CD4-positive, alpha-beta T cell (primary cell): ENCODE results near the gene GRID1. TPM values are rescaled to one million over a fixed set of nuclear protein-coding genes. Genes with fewer than 3 reads are reported as not detected.

Experiments used
- ATAC-seq: fragments of 200-7000 bp; cut with Tn5 transposase; one replicate; pipeline ENCODE4 v1.10.0; 2022; ENCODE audit warnings: mild to moderate bottlenecking; ENCODE audit not compliant: poor library complexity
- CTCF ChIA-PET: fragments of 350-600 bp; sonication (Branson Sonifier 250); formaldehyde crosslinking; loops from one replicate; lab custom pipeline; 2021; ENCODE audit warnings: antibody characterized with exemption, inconsistent platforms; lab: Charles Lee
- POLR2A ChIA-PET: fragments of 350-600 bp; sonication (Branson Sonifier 250); formaldehyde crosslinking; loops from one replicate; lab custom pipeline; 2021; ENCODE audit warnings: antibody characterized with exemption, inconsistent platforms; lab: Charles Lee
- DNase-seq, 14 experiments: peaks; one replicate each; pipeline ENCODE4 v3.0.0-alpha.2; 2013 to 2020; ENCODE audit warnings: mixed read lengths in 2 of 14
- H3K27ac ChIP-seq, 2 donors: one replicate each; pipeline versions ENCODE4 v1.5.1 to v1.7.0; 2013; ENCODE audit warnings: low read length in 2 of 2, low read depth in 1 of 2, mild to moderate bottlenecking in 1 of 2
- H3K27me3 ChIP-seq, 2 experiments: 1 replicate in 1 of 2; 2 replicates in 1 of 2; pipeline versions ENCODE4 v1.6.1 to v1.7.0; 2013; ENCODE audit warnings: low read length in 2 of 2, control low read depth in 1 of 2, mild to moderate bottlenecking in 1 of 2, moderate library complexity in 1 of 2; ENCODE audit not compliant: insufficient read depth in 2 of 2, control insufficient read depth in 1 of 2
- H3K36me3 ChIP-seq: one replicate; pipeline ENCODE4 v1.6.1; 2013; ENCODE audit warnings: low read length, control low read depth; ENCODE audit not compliant: insufficient read depth
- H3K4me1 ChIP-seq: one replicate; pipeline ENCODE4 v1.6.1; 2013; ENCODE audit warnings: low read length, control low read depth; ENCODE audit not compliant: insufficient read depth
- H3K4me3 ChIP-seq: one replicate; pipeline ENCODE4 v1.5.1; 2013; ENCODE audit warnings: mild to moderate bottlenecking, low read length, moderate library complexity
- H3K9me3 ChIP-seq, 2 experiments: 1 replicate in 1 of 2; 2 replicates in 1 of 2; pipeline versions ENCODE4 v1.6.1 to v1.7.0; 2013; ENCODE audit warnings: low read length in 2 of 2, mild to moderate bottlenecking in 2 of 2, control low read depth in 1 of 2, moderate library complexity in 1 of 2; ENCODE audit not compliant: control insufficient read depth in 1 of 2, insufficient read depth in 1 of 2
- H3K27ac Mint-ChIP-seq: one replicate; pipeline ENCODE4 v1.8.0; 2020; ENCODE audit warnings: mixed read lengths
- H3K27me3 Mint-ChIP-seq: one replicate; pipeline ENCODE4 v1.8.0; 2021; ENCODE audit warnings: mixed read lengths
- H3K36me3 Mint-ChIP-seq: one replicate; pipeline ENCODE4 v1.8.0; 2021; ENCODE audit warnings: low read depth, mixed read lengths
- H3K4me1 Mint-ChIP-seq: one replicate; pipeline ENCODE4 v1.8.0; 2021; ENCODE audit warnings: low read depth, mixed read lengths
- H3K4me3 Mint-ChIP-seq: one replicate; pipeline ENCODE4 v1.8.0; 2020; ENCODE audit warnings: mild to moderate bottlenecking, mixed read lengths
- H3K9me3 Mint-ChIP-seq: one replicate; pipeline ENCODE4 v1.8.0; 2020; ENCODE audit warnings: mixed read lengths
- CTCF ChIP-seq: fragments of 200-600 bp; IDR thresholded peaks from one replicate; pipeline ENCODE4 v1.8.0; 2022; ENCODE audit warnings: antibody characterized with exemption, mild to moderate bottlenecking
- intact Hi-C, 2 experiments: fragments of 100-400 bp; cut with DNase I in 1 of 2; cut with micrococcal nuclease in 1 of 2; formaldehyde crosslinking; loops; one replicate each; pipeline versions ENCODE4 v1.15.1 to v1.9.0; 2023 to 2025; cut with DNase I, micrococcal nuclease
- total RNA-seq, 174 experiments: library from RNA in 2 of 174; stranded (reverse) in 2 of 174; gene quantifications; one replicate each; pipeline ENCODE4 v1.2.3 and lab custom pipeline; 2021 to 2026

The GRID1 gene
- total RNA-seq, 2 experiments from 2014 or later: not detected

GRCh38 chr10:86043236-86043635, 323.4 kb downstream of the GRID1 start:
- ChIA-PET CTCF (no interaction called here), POLR2A (no interaction called here)
- H3K27ac Mint-ChIP-seq: no peak overlapping the region
- DNase-seq (no peak), ATAC-seq (no peak)
- no peaks in the 10 kb centered on the region for H3K27me3 Mint-ChIP-seq
- peaks cover 18% of the 10 kb centered on the region for H3K4me1 ChIP-seq
- peaks cover 15% of the 10 kb centered on the region for H3K4me1 Mint-ChIP-seq
- H3K27me3 ChIP-seq: no peaks in the 10 kb centered on the region
- intact Hi-C loops: no loop called here
- no peak overlapping the region for H3K27ac ChIP-seq
- no peaks in the 10 kb centered on the region for H3K36me3 ChIP-seq
- H3K9me3 Mint-ChIP-seq: no peaks in the 10 kb centered on the region
- TF ChIP-seq CTCF: no peak
- no peak overlapping the region for H3K4me3 ChIP-seq
- H3K4me3 Mint-ChIP-seq: no peak overlapping the region
- H3K36me3 Mint-ChIP-seq: no peaks in the 10 kb centered on the region
- no peaks in the 10 kb centered on the region for H3K9me3 ChIP-seq

- ChIA-PET POLR2A (no interaction called here), CTCF (no interaction called here)
- H3K9me3 Mint-ChIP-seq: no peaks in the 10 kb centered on the region
- H3K4me3 Mint-ChIP-seq: no peak overlapping the region
- H3K36me3 ChIP-seq: no peaks in the 10 kb centered on the region
- H3K36me3 Mint-ChIP-seq: no peaks in the 10 kb centered on the region
- no peaks in the 10 kb centered on the region for H3K27me3 Mint-ChIP-seq
- no peak overlapping the region for H3K27ac ChIP-seq
- no peak for DNase-seq
- no peaks in the 10 kb centered on the region for H3K9me3 ChIP-seq
- H3K27me3 ChIP-seq: no peaks in the 10 kb centered on the region
- peaks cover 9% of the 10 kb centered on the region for H3K4me1 ChIP-seq
- no peak overlapping the region for H3K4me3 ChIP-seq
- no peak for ATAC-seq
- intact Hi-C loops: no loop called here
- no peak overlapping the region for H3K27ac Mint-ChIP-seq
- H3K4me1 Mint-ChIP-seq: peaks cover 6% of the 10 kb centered on the region
- TF ChIP-seq CTCF: no peak
Observed at GRCh38 chr10:86042161-86042560, 324.4 kb downstream of the GRID1 start.

GRCh38 chr10:86041116-86041515, 325.5 kb downstream of the GRID1 start:
- H3K36me3 ChIP-seq: no peaks in the 10 kb centered on the region
- POLR2A ChIA-PET: no interaction called here
- H3K4me1 Mint-ChIP-seq: no peaks in the 10 kb centered on the region

More at GRCh38 chr10:86041116-86041515, 325.5 kb downstream of the GRID1 start:
- Histone ChIP-seq H3K4me3 (no peak overlapping the region), H3K9me3 (no peaks in the 10 kb centered on the region), H3K27me3 (no peaks in the 10 kb centered on the region), H3K4me1 (peaks cover 4% of the 10 kb centered on the region), H3K27ac (no peak overlapping the region)
- H3K27me3 Mint-ChIP-seq: no peaks in the 10 kb centered on the region
- H3K4me3 Mint-ChIP-seq: no peak overlapping the region
- no peaks in the 10 kb centered on the region for H3K36me3 Mint-ChIP-seq
- intact Hi-C loops: no loop called here
- H3K27ac Mint-ChIP-seq: no peak overlapping the region
- CTCF ChIA-PET: no interaction called here
- ATAC-seq (no peak), DNase-seq (no peak)
- TF ChIP-seq CTCF: no peak
- H3K9me3 Mint-ChIP-seq: no peaks in the 10 kb centered on the region
